ENCODE data around the gene TTBK2. TPM values are rescaled to one million over a fixed set of nuclear protein-coding genes. Genes with fewer than 3 reads are reported as not detected.
"Not testable (repeated sequence)": the region's sequence is repeated elsewhere in the genome, so short reads cannot be mapped to it uniquely, and the experiment has no call there.

The TTBK2 gene
- total and polyA plus RNA-seq, 2 donors (not counting 1 experiment from before 2014, with no cell fraction given), result 4.3 to 39.6 TPM

DNA sequence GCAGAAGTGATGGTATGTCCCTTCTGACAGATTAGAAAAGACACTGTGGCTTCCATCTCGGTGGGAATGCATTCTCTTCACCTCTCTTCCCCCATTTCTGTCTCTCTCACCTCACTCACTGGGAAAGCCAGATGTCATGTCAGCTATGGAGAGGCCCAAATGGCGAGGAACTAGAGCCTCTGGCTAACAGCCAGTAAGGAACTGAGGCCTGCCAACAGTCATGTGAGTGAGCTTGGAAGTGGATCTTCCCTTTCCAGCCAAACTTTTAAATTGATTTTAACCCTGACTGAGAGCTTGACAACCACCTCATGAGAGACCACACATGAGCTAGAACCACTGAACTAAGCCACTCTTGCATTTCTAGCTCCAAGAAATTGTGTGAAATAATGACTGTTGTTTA, 148.4 kb downstream of the TTBK2 start:
- intact Hi-C loops (cut with micrococcal nuclease), result no loop called here
- H3K4me1 ChIP-seq (ENCODE audit: control insufficient read depth in 2 of 2, insufficient read depth in 2 of 2, low read length in 2 of 2), result no peaks in the 10 kb centered on the region
- H3K4me2 ChIP-seq (replicated peaks; ENCODE audit: low read depth, low read length, poor library complexity, severe bottlenecking), result no peak overlapping the region
- no peak for DNase-seq
- 83% methylated on average over 1 of the region's 2 CpGs for WGBS (ENCODE audit: insufficient coverage)
- CTCF ChIA-PET, result no interaction called here
- no peak for ATAC-seq (ENCODE audit: low read depth)
- no peak overlapping the region for H3K4me3 ChIP-seq (ENCODE audit: control extremely low read depth in 1 of 5, extremely low read depth in 1 of 5, insufficient read depth in 1 of 5, low read depth in 2 of 5, low read length in 4 of 5)
- no peaks in the 10 kb centered on the region for H3K9me3 Mint-ChIP-seq (ENCODE audit: insufficient read depth)
- H3K4me3 Mint-ChIP-seq, result no peak overlapping the region
- no peaks in the 10 kb centered on the region for H3K9me3 ChIP-seq (ENCODE audit: control extremely low read depth in 1 of 3, control insufficient read depth in 2 of 3, insufficient read depth in 1 of 3, low read length in 2 of 3)
- H3K4me1 Mint-ChIP-seq, result no peaks in the 10 kb centered on the region
- no peak overlapping the region for H3K9ac ChIP-seq (ENCODE audit: low read length)
- TF ChIP-seq, protein P1, sequence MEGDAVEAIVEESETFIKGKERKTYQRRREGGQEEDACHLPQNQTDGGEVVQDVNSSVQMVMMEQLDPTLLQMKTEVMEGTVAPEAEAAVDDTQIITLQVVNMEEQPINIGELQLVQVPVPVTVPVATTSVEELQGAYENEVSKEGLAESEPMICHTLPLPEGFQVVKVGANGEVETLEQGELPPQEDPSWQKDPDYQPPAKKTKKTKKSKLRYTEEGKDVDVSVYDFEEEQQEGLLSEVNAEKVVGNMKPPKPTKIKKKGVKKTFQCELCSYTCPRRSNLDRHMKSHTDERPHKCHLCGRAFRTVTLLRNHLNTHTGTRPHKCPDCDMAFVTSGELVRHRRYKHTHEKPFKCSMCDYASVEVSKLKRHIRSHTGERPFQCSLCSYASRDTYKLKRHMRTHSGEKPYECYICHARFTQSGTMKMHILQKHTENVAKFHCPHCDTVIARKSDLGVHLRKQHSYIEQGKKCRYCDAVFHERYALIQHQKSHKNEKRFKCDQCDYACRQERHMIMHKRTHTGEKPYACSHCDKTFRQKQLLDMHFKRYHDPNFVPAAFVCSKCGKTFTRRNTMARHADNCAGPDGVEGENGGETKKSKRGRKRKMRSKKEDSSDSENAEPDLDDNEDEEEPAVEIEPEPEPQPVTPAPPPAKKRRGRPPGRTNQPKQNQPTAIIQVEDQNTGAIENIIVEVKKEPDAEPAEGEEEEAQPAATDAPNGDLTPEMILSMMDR (IDR thresholded peaks at IDR 0.05), result no peak
- no peak for TF ChIP-seq EZH2 (IDR thresholded peaks at IDR 0.05; ENCODE audit: borderline replicate concordance, insufficient read depth, low read depth, low read length, poor library complexity, severe bottlenecking)
- peaks cover 3% of the 10 kb centered on the region for H3K79me2 ChIP-seq (ENCODE audit: control insufficient read depth, insufficient read depth, low read length)
- no peaks in the 10 kb centered on the region for H4K20me1 ChIP-seq (ENCODE audit: control insufficient read depth, insufficient read depth, low read length, poor library complexity, severe bottlenecking)
- peaks cover 13 to 28% of the 10 kb centered on the region in 2 experiments for H3K36me3 ChIP-seq (replicated peaks in 1 of 2; ENCODE audit: control extremely low read depth in 1 of 2, control insufficient read depth in 1 of 2, extremely low read depth in 1 of 2, insufficient read depth in 2 of 2, low read length in 1 of 2)
- H3K27me3 Mint-ChIP-seq, result no peaks in the 10 kb centered on the region
- no peak overlapping the region for H3K27ac ChIP-seq (ENCODE audit: low read length in 2 of 2)
- H3K27me3 ChIP-seq (replicated peaks in 1 of 4; ENCODE audit: control extremely low read depth in 1 of 4, control insufficient read depth in 3 of 4, insufficient read depth in 4 of 4, low read length in 3 of 4), result no peaks in the 10 kb centered on the region
- no peak overlapping the region for H2AFZ ChIP-seq (ENCODE audit: insufficient read depth, low read depth, low read length, poor library complexity, severe bottlenecking)
- POLR2A ChIA-PET, result no interaction called here
- H3K27ac Mint-ChIP-seq, result no peak overlapping the region

DNA sequence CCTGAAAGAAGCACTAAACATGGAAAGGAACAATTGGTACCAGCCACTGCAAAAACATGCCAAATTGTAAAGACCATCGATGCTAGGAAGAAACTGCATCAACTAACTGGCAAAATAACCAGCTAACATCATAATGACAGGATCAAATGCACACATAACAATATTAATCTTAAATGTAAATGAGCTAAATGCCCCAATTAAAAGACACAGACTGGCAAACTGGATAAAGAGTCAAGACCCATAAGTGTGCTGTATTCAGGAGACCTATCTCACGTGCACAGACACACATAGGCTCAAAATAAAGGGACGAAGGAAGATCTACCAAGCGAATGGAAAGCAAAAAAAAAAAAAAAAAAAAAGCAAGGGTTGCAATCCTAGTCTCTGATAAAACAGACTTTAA, 154.5 kb downstream of the TTBK2 start:
- H3K27me3 ChIP-seq (replicated peaks in 1 of 4; ENCODE audit: control extremely low read depth in 1 of 4, control insufficient read depth in 3 of 4, insufficient read depth in 4 of 4, low read length in 3 of 4); H3K4me1 Mint-ChIP-seq; POLR2A ChIA-PET; H2AFZ ChIP-seq (ENCODE audit: insufficient read depth, low read depth, low read length, poor library complexity, severe bottlenecking); H3K36me3 ChIP-seq (replicated peaks in 1 of 2; ENCODE audit: control extremely low read depth in 1 of 2, control insufficient read depth in 1 of 2, extremely low read depth in 1 of 2, insufficient read depth in 2 of 2, low read length in 1 of 2); H3K27me3 Mint-ChIP-seq; H3K79me2 ChIP-seq (ENCODE audit: control insufficient read depth, insufficient read depth, low read length); H4K20me1 ChIP-seq (ENCODE audit: control insufficient read depth, insufficient read depth, low read length, poor library complexity, severe bottlenecking); H3K9ac ChIP-seq (ENCODE audit: low read length); H3K27ac ChIP-seq (ENCODE audit: low read length in 2 of 2); H3K27ac Mint-ChIP-seq; ATAC-seq (ENCODE audit: low read depth); H3K4me2 ChIP-seq (replicated peaks; ENCODE audit: low read depth, low read length, poor library complexity, severe bottlenecking); intact Hi-C loops (cut with micrococcal nuclease); CTCF ChIA-PET; H3K4me3 ChIP-seq (ENCODE audit: control extremely low read depth in 1 of 5, extremely low read depth in 1 of 5, insufficient read depth in 1 of 5, low read depth in 2 of 5, low read length in 4 of 5); H3K4me3 Mint-ChIP-seq; H3K4me1 ChIP-seq (ENCODE audit: control insufficient read depth in 2 of 2, insufficient read depth in 2 of 2, low read length in 2 of 2); DNase-seq: not testable (repeated sequence)
- H3K9me3 ChIP-seq (ENCODE audit: control extremely low read depth in 1 of 3, control insufficient read depth in 2 of 3, insufficient read depth in 1 of 3, low read length in 2 of 3), result peaks cover 1 to 15% (median 10%) of the 10 kb centered on the region in 3 donors
- H3K9me3 Mint-ChIP-seq (ENCODE audit: insufficient read depth), result peaks cover 23% of the 10 kb centered on the region
- no CpG with 5 or more reads among the region's 4 CpGs for WGBS (ENCODE audit: insufficient coverage)

DNA sequence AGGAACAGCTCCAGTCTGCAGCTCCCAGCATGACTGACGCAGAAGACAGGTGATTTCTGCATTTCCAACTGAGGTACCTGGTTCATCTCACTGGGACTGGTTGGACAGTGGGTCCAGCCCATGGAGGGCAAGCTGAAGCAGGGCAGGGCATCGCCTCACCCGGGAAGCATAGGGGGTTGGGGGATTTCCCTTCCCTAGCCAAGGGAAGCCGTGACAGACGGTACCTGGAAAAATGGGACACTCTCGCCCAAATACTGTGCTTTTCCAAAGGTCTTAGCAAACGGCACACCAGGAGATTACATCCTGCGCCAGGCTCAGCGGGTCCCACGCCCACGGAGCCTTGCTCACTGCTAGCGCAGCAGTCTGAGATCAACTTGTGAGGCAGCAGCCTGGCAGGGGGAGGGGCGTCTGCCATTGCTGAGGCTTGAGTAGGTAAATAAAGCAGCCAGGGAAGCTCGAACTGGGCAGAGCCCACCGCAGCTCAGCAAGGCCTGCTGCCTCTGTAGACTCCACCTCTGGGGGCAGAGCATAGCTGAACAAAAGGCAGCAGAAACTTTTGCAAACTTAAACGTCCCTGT, 156.3 kb downstream of the TTBK2 start:
- peaks cover 28% of the 10 kb centered on the region for H3K9me3 Mint-ChIP-seq (ENCODE audit: insufficient read depth)

More for the DNA sequence above, 156.3 kb downstream of the TTBK2 start:
- WGBS (ENCODE audit: insufficient coverage), result over 99% methylated on average over 13 of the region's 16 CpGs
- H3K4me3 Mint-ChIP-seq; intact Hi-C loops (cut with micrococcal nuclease); H4K20me1 ChIP-seq (ENCODE audit: control insufficient read depth, insufficient read depth, low read length, poor library complexity, severe bottlenecking); H3K27me3 Mint-ChIP-seq; H3K36me3 ChIP-seq (replicated peaks in 1 of 2; ENCODE audit: control extremely low read depth in 1 of 2, control insufficient read depth in 1 of 2, extremely low read depth in 1 of 2, insufficient read depth in 2 of 2, low read length in 1 of 2); DNase-seq; ATAC-seq (ENCODE audit: low read depth); H3K79me2 ChIP-seq (ENCODE audit: control insufficient read depth, insufficient read depth, low read length); H3K4me1 ChIP-seq (ENCODE audit: control insufficient read depth in 2 of 2, insufficient read depth in 2 of 2, low read length in 2 of 2); H3K4me2 ChIP-seq (replicated peaks; ENCODE audit: low read depth, low read length, poor library complexity, severe bottlenecking); H3K4me3 ChIP-seq (ENCODE audit: control extremely low read depth in 1 of 5, extremely low read depth in 1 of 5, insufficient read depth in 1 of 5, low read depth in 2 of 5, low read length in 4 of 5); H3K4me1 Mint-ChIP-seq; CTCF ChIA-PET; H3K27me3 ChIP-seq (replicated peaks in 1 of 4; ENCODE audit: control extremely low read depth in 1 of 4, control insufficient read depth in 3 of 4, insufficient read depth in 4 of 4, low read length in 3 of 4); H2AFZ ChIP-seq (ENCODE audit: insufficient read depth, low read depth, low read length, poor library complexity, severe bottlenecking); H3K9ac ChIP-seq (ENCODE audit: low read length); H3K27ac ChIP-seq (ENCODE audit: low read length in 2 of 2); POLR2A ChIA-PET; H3K27ac Mint-ChIP-seq: not testable (repeated sequence)
- peaks cover 1 to 21% (median 20%) of the 10 kb centered on the region in 3 donors for H3K9me3 ChIP-seq (ENCODE audit: control extremely low read depth in 1 of 3, control insufficient read depth in 2 of 3, insufficient read depth in 1 of 3, low read length in 2 of 3)

All from B cell (primary cell).